Subcutaneous abdominal adipose tissue (tissue), 5 donors: Measurements from ENCODE around the gene PIGR.

Experiments used
- H3K27ac ChIP-seq: one replicate; pipeline ENCODE4 v1.7.0; 2013; ENCODE audit warnings: low read depth, mild to moderate bottlenecking, inconsistent platforms, low read length, moderate library complexity
- H3K27me3 ChIP-seq, 5 donors: one replicate each; pipeline ENCODE4 v1.7.0; 2013; ENCODE audit warnings: low read length in 5 of 5, inconsistent platforms in 1 of 5; ENCODE audit not compliant: control insufficient read depth in 5 of 5, insufficient read depth in 4 of 5
- H3K36me3 ChIP-seq, 5 donors: one replicate each; pipeline ENCODE4 v1.7.0; 2013; ENCODE audit warnings: low read length in 5 of 5; ENCODE audit not compliant: control insufficient read depth in 5 of 5, insufficient read depth in 5 of 5
- H3K4me1 ChIP-seq, 5 donors: one replicate each; pipeline ENCODE4 v1.7.0; 2013; ENCODE audit warnings: low read length in 5 of 5, mild to moderate bottlenecking in 3 of 5, moderate library complexity in 1 of 5; ENCODE audit not compliant: control insufficient read depth in 5 of 5, insufficient read depth in 5 of 5
- H3K4me3 ChIP-seq, 5 donors: one replicate each; pipeline ENCODE4 v1.7.0; 2013; ENCODE audit warnings: low read length in 5 of 5, low read depth in 1 of 5
- H3K9ac ChIP-seq, 5 donors: one replicate each; pipeline ENCODE4 v1.7.0; 2013; ENCODE audit warnings: low read length in 5 of 5, mild to moderate bottlenecking in 4 of 5, moderate library complexity in 3 of 5
- H3K9me3 ChIP-seq, 5 donors: one replicate each; pipeline ENCODE4 v1.7.0; 2013; ENCODE audit warnings: low read length in 5 of 5; ENCODE audit not compliant: control insufficient read depth in 5 of 5
- donor health status: healthy.
- donor health status: healthy.
- donor health status: healthy.
- donor health status: healthy.
- donor health status: healthy.

Gene PIGR, protein sequence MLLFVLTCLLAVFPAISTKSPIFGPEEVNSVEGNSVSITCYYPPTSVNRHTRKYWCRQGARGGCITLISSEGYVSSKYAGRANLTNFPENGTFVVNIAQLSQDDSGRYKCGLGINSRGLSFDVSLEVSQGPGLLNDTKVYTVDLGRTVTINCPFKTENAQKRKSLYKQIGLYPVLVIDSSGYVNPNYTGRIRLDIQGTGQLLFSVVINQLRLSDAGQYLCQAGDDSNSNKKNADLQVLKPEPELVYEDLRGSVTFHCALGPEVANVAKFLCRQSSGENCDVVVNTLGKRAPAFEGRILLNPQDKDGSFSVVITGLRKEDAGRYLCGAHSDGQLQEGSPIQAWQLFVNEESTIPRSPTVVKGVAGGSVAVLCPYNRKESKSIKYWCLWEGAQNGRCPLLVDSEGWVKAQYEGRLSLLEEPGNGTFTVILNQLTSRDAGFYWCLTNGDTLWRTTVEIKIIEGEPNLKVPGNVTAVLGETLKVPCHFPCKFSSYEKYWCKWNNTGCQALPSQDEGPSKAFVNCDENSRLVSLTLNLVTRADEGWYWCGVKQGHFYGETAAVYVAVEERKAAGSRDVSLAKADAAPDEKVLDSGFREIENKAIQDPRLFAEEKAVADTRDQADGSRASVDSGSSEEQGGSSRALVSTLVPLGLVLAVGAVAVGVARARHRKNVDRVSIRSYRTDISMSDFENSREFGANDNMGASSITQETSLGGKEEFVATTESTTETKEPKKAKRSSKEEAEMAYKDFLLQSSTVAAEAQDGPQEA

DNA sequence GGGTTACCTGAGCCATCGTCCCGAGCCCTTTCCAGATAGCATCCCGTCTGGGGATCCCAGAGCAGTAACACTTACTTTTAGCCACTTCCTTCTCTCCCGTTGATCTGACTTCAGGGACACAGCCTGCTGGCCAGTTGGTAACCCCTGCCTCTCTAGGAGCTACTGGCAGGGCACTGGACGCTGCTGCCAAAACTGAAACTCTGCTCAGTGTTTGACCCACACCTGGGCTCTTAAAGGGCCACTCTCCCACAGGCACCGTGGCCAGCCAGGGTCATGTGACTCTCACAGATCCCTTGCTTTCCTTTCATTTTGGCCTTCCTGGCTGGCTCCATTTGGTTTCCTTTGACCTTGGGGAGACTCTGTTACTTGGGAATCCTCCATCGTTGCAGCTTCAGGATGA, at the start of gene PIGR:
Gene PIGR (minus strand): TSS at position 206 of the 400 bp plus-strand sequence. CDS start 5,935 bp downstream, outside the sequence.
- H3K27me3 ChIP-seq = peaks cover 6 to 11% (median 10%) of the 10 kb centered on the region in 5 donors
- H3K4me3 ChIP-seq = no peak within 1 kb of the TSS
- no peaks in the 10 kb centered on the region for H3K36me3 ChIP-seq
- H3K4me1 ChIP-seq = peaks cover 0 to 10% (median 0%) of the 10 kb centered on the region in 5 donors
- H3K9ac ChIP-seq = no peak within 1 kb of the TSS
- no peak within 1 kb of the TSS for H3K27ac ChIP-seq
- H3K9me3 ChIP-seq = peaks cover 0 to 7% (median 0%) of the 10 kb centered on the region in 5 donors

DNA sequence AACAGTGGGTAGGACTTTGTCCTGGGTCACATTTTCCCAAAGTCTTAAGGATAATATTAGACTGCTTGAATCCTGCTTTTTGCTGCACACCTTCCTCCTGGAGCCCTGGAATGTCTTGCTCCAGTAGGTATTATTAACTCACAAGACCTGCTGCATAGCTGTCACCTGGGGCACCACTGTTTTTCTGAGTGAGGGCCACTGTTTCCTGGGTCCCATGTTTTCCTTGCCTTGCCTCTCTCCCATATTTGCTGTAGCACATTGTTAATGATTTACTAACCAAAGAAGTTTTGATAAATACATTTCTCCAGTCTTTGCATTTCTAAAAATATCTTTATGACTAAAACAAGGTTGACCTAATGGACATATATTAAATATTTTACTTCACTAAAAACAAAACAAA, 46.5 kb upstream of the PIGR start:
- Histone ChIP-seq H3K36me3 (no peaks in the 10 kb centered on the region), H3K27me3 (peaks cover 0 to 7% (median 2%) of the 10 kb centered on the region in 5 donors), H3K4me3 (no peak overlapping the region), H3K27ac (no peak overlapping the region), H3K9me3 (no peaks in the 10 kb centered on the region), H3K9ac (no peak overlapping the region), H3K4me1 (no peaks in the 10 kb centered on the region)

DNA sequence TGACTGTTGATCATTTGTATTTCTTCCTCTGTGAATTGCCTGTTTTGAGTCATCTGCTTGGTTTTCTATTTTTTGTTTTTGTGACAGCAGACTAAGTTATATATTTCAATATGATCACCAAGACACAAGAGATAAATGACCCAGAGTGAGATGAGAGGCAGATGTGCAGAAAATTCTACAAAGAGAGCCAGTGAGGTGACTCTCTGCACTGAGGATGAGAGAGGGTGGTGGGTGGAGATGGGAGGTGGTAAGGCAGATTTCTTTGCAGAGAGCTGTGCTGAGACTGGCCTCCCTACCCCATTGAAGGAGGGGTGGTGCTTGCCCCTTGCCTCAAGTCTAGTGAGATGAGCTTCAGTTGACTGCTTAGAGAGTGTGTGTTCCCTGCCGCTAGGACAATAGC, 41.6 kb upstream of the PIGR start:
- no peak overlapping the region for H3K4me3 ChIP-seq
- H3K27me3 ChIP-seq = peaks cover 0 to 10% (median 2%) of the 10 kb centered on the region in 5 donors
- H3K9ac ChIP-seq = no peak overlapping the region
- no peaks in the 10 kb centered on the region for H3K36me3 ChIP-seq
- H3K9me3 ChIP-seq = no peaks in the 10 kb centered on the region
- no peak overlapping the region for H3K27ac ChIP-seq
- H3K4me1 ChIP-seq = peaks cover 0 to 5% (median 0%) of the 10 kb centered on the region in 5 donors

DNA sequence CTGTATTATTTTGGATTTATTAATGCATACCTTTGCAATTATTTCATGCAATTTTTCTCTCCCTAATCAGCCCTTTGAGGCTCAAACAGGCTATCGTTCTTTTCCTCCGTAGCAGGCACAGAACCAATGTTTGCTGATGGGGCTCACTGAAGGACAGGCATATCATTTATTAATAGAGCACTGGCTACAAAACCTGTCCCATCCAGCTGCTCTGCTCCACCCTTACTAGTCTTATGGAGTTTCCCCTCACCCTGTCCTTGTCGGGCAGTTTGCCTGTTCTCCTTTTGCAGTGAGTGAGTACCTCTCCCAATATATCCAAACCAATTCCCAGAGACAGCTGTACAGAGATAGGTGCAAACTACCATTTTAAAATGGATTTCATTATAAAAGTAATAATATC, 40.6 kb upstream of the PIGR start:
- H3K4me1 ChIP-seq = peaks cover 0 to 5% (median 0%) of the 10 kb centered on the region in 5 donors
- no peak overlapping the region for H3K9ac ChIP-seq
- H3K4me3 ChIP-seq = no peak overlapping the region
- no peak overlapping the region for H3K27ac ChIP-seq
- H3K27me3 ChIP-seq = peaks cover 0 to 8% (median 0%) of the 10 kb centered on the region in 5 donors
- H3K9me3 ChIP-seq = no peaks in the 10 kb centered on the region
- no peaks in the 10 kb centered on the region for H3K36me3 ChIP-seq

DNA sequence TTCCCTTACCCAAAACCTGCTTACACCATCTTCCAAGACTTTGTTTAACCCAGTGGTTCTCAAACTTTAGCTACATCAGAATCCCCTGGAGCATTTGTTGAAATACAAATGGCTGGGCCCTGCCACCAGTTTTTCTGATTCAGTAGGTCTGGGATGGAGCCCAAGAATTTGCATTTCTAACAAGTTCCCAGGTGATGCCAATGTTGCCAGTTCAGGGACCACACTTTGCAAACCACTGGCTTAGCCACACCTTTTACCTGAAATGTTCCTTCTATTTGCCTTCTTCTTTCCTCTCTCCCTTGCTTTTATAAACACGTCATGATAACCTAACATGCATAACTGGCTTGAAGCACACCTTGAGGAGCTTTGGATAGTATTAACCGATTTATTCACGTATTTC, 40.1 kb upstream of the PIGR start:
- Histone ChIP-seq H3K9me3 (no peaks in the 10 kb centered on the region), H3K36me3 (no peaks in the 10 kb centered on the region), H3K27me3 (peaks cover 0 to 6% (median 0%) of the 10 kb centered on the region in 5 donors), H3K4me1 (peaks cover 0 to 5% (median 0%) of the 10 kb centered on the region in 5 donors), H3K9ac (no peak overlapping the region), H3K4me3 (no peak overlapping the region), H3K27ac (no peak overlapping the region)

DNA sequence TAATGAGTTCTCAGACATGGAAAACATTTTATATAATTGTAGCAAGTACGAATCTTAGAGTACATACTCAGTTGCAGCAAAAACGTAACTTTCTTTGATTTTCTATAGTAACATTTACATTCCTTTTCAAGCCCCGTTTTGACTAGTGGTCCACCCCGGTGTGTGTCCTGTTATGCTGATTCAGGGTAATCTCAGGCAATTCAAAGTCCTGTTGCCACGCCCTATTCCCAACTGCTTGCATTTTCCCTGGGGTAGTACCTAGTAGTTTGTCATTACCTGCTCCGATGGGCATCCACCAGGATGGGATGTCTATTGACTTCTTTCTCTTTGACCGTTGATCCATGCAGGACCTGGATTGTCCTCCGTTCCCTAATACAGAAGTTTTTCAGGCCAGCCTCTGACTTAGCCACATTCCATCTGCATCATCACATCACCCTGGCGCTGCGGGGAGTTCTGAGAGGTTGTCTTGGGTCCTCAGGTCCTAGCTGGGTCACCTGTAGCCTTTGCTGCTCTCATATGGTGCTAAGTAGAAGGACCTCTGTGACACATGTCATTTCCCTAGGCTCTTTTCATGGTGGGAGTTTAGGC, 39.0 kb upstream of the PIGR start:
- no peaks in the 10 kb centered on the region for H3K36me3 ChIP-seq
- no peak overlapping the region for H3K9ac ChIP-seq
- peaks cover 0 to 5% (median 0%) of the 10 kb centered on the region in 5 donors for H3K4me1 ChIP-seq
- no peaks in the 10 kb centered on the region for H3K9me3 ChIP-seq
- no peak overlapping the region for H3K27ac ChIP-seq
- H3K27me3 ChIP-seq = peaks cover 0 to 6% (median 0%) of the 10 kb centered on the region in 5 donors
- no peak overlapping the region for H3K4me3 ChIP-seq

DNA sequence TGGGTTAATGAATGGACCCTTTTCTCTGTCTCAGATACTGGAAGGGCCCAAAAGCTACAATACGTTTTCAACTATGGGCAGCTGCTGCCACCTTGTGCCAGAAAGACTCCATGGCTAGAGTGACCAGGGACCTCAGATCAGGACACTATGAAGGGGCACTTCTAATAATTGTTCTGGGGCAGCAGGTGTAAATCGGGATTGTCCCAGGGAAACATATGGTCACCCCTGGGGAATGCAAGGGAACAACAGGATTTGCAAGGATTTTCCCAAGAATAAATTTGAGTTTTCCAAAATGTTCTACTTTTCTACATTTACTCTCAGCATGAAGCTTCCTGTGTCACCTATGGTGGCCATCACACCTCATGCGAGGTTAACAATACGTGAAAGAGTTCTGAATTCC, 36.0 kb upstream of the PIGR start:
- Histone ChIP-seq H3K4me3 (no peak overlapping the region), H3K27ac (no peak overlapping the region), H3K9me3 (no peaks in the 10 kb centered on the region), H3K9ac (no peak overlapping the region), H3K27me3 (peaks cover 0 to 3% (median 0%) of the 10 kb centered on the region in 5 donors), H3K4me1 (peaks cover 0 to 5% (median 0%) of the 10 kb centered on the region in 5 donors), H3K36me3 (no peaks in the 10 kb centered on the region)

DNA sequence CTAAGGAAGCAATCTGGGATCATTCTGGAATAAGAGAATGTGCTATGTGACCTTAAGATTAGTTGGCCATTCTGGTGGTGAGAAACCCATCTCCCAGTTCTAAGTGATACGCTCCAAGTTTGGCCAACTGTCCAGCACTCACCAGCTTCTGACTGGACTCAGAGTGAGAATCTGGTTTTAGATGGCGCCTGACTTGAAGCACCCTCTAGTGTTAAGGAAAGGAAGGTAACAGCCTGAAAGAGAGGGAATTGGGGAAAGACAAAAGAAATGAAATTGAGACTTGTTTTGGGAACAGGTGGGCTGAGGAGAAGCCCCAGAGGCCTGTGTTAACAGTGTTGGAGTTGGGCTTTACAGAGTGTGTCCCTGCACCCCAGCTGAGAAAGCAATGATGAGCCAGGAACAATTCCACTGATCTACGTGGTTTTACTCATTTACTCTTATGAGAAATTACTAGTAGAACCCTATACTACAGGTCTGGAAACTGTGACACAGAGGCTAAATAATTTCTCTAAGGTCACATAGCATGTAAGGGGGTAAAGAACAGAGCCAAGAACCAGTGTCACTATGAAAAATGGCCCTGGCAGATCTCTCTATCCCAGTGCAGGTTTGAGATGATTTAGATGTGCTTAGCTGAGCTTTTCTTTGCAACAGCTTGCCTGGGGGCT, 33.2 kb upstream of the PIGR start:
- H3K9me3 ChIP-seq = no peaks in the 10 kb centered on the region
- H3K36me3 ChIP-seq = no peaks in the 10 kb centered on the region
- no peak overlapping the region for H3K4me3 ChIP-seq
- no peak overlapping the region for H3K9ac ChIP-seq
- H3K27ac ChIP-seq = no peak overlapping the region
- H3K27me3 ChIP-seq = peaks cover 0 to 2% (median 0%) of the 10 kb centered on the region in 5 donors
- H3K4me1 ChIP-seq = no peaks in the 10 kb centered on the region

DNA sequence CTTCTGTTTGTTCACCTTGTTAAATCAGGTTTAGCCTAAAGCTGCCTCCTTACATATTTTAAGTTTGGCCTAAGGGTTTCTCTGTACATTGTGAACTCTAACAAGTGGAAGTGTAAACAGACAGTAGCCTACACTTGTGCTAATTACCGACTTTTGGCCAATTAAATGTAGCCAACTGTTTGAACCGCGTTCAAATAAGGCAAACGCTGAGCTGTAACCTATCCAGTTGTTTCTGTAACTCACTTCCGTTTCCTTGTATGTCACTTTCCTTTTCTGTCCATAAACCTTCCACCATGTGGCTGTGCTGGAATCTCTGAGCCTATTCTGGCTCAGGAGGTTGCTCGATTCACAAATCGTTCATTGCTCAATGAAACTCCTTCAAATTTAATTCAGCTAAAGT, 32.0 kb upstream of the PIGR start:
- no peaks in the 10 kb centered on the region for H3K4me1 ChIP-seq
- no peaks in the 10 kb centered on the region for H3K9me3 ChIP-seq
- no peaks in the 10 kb centered on the region for H3K36me3 ChIP-seq
- peaks cover 0 to 6% (median 0%) of the 10 kb centered on the region in 5 donors for H3K27me3 ChIP-seq
- no peak overlapping the region for H3K27ac ChIP-seq
- no peak overlapping the region for H3K4me3 ChIP-seq
- H3K9ac ChIP-seq = no peak overlapping the region
